Brain microvascular endothelial cell (primary cell): ENCODE measurements around the gene OTOR.

Experiments
- DNase-seq: peaks from one replicate; pipeline ENCODE4 v3.0.0-alpha.2; 2020
- H3K27ac ChIP-seq: fragments of 250-450 bp; sonication (Bioruptor Pico); 2 replicates; pipeline ENCODE4 v1.5.1; 2020; ENCODE audit warnings: mild to moderate bottlenecking, moderate library complexity
- H3K27me3 ChIP-seq: fragments of 250-450 bp; sonication (Bioruptor Pico); replicated peaks from 2 replicates; pipeline ENCODE4 v1.5.1; 2020; ENCODE audit warnings: mild to moderate bottlenecking
- H3K36me3 ChIP-seq: fragments of 250-450 bp; sonication (Bioruptor Pico); replicated peaks from 2 replicates; pipeline ENCODE4 v1.5.1; 2020; ENCODE audit warnings: mild to moderate bottlenecking
- H3K4me3 ChIP-seq: 2 replicates; pipeline ENCODE4 v1.5.1; 2011; ENCODE audit warnings: low read depth, mild to moderate bottlenecking, control low read depth, low read length, moderate library complexity
- CTCF ChIP-seq: IDR thresholded peaks from 2 replicates; pipeline ENCODE4 v1.5.1; 2011; ENCODE audit warnings: low read depth, mild to moderate bottlenecking, moderate library complexity, low read length, control low read depth, inconsistent platforms; ENCODE audit errors: missing control alignments
- in situ Hi-C: cut with HindIII; loops from 2 replicates; pipeline ENCODE4 v1.10.0; 2017; ENCODE audit warnings: low sequenced_read_pairs, low pct_ligation_motif_present

The OTOR gene

DNA sequence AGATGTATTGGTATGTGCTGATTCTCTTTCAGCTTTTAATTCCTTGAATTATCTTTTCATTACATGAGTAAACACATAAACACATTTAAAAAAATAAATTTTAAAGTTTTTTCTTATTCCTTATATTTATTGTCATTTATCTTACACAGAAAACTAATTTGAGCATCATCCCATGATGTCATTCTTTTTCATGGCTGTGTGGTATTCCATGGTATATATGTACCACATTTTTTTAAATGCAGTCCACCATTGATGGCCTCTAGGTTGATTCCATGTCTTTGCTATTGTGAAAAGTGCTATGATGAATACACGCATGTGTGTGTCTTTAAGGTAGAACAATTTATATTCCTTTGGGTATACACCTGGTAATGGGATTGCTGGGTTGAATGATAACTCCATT, 33.3 kb downstream of the OTOR start:
- no peak for DNase-seq
- no peak overlapping the region for H3K27ac ChIP-seq
- TF ChIP-seq CTCF: no peak
- in situ Hi-C loops: no loop called here
- H3K27me3 ChIP-seq: no peaks in the 10 kb centered on the region
- H3K4me3 ChIP-seq: no peak overlapping the region
- no peaks in the 10 kb centered on the region for H3K36me3 ChIP-seq

DNA sequence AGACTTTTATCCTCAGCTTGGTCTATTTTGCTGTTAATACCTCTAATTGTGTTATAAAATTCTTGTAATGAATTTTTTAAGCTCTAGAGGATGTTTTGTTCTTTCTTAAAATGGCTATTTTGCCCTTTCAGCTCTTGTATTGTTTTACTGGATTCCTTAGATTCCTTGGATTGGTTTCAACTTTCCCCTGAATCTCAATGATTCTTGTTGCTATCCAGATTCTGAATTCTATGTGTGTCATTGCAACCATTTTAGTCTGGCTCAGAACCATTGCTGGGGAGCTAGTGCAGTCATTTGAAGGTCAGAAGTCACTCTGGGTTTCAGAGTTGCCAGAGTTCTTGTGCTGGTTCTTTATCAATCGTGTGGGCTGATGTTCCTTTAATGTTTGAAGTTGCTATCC, 37.1 kb downstream of the OTOR start:
- Histone ChIP-seq H3K36me3 (no peaks in the 10 kb centered on the region), H3K4me3 (no peak overlapping the region), H3K27ac (no peak overlapping the region), H3K27me3 (no peaks in the 10 kb centered on the region)
- DNase-seq: peak; percentile 19
- no peak for TF ChIP-seq CTCF
- in situ Hi-C loops: no loop called here
